SU-DHL-6 (cell line): ENCODE results near the gene TARS3.

Experiments
- H2AFZ ChIP-seq: fragments of 200-600 bp; sonication (generic); 2 replicates; pipeline ENCODE4 v1.6.1; 2014; ENCODE audit warnings: low read depth, mild to moderate bottlenecking, moderate library complexity, mixed read lengths, antibody characterized with exemption, low read length; ENCODE audit not compliant: severe bottlenecking
- H3F3A ChIP-seq: fragments of 200-600 bp; shearing (Covaris generic); 2 replicates; pipeline ENCODE4 v1.6.0; 2016; ENCODE audit warnings: antibody characterized with exemption, mild to moderate bottlenecking; ENCODE audit not compliant: insufficient read depth
- H3K27ac ChIP-seq: fragments of 200-600 bp; sonication (generic); 2 replicates; pipeline ENCODE4 v1.5.1; 2016; ENCODE audit warnings: low read depth, mild to moderate bottlenecking, low read length, moderate library complexity, mixed read lengths
- H3K27me3 ChIP-seq: fragments of 200-600 bp; sonication (generic), shearing (Covaris generic); 2 replicates; pipeline ENCODE4 v1.6.0; 2014; ENCODE audit warnings: mild to moderate bottlenecking, low read length
- H3K36me3 ChIP-seq: fragments of 200-600 bp; sonication (generic); 2 replicates; pipeline ENCODE4 v1.6.1; 2014; ENCODE audit warnings: mild to moderate bottlenecking, low read length, mixed read lengths
- H3K4me2 ChIP-seq: fragments of 300-600, 200-600 bp; shearing (Covaris generic), sonication (generic); 2 replicates; pipeline ENCODE4 v1.6.0; 2014; ENCODE audit warnings: low read length, low read depth, mild to moderate bottlenecking; ENCODE audit not compliant: poor library complexity, severe bottlenecking
- H3K4me3 ChIP-seq: fragments of 200-600 bp; sonication (generic); 2 replicates; pipeline ENCODE4 v1.5.1; 2014; ENCODE audit warnings: antibody characterized with exemption, low read length, mild to moderate bottlenecking, mixed read lengths; ENCODE audit not compliant: insufficient read depth, poor library complexity, severe bottlenecking
- H3K79me2 ChIP-seq: fragments of 200-600 bp; sonication (generic); 2 replicates; pipeline ENCODE4 v1.6.1; 2014; ENCODE audit warnings: mild to moderate bottlenecking, low read length, moderate library complexity; ENCODE audit not compliant: insufficient read depth
- H3K9ac ChIP-seq: fragments of 200-600 bp; sonication (generic); 2 replicates; pipeline ENCODE4 v1.7.0; 2014; ENCODE audit warnings: mild to moderate bottlenecking, low read length
- H3K9me2 ChIP-seq: fragments of 200-600 bp; sonication (generic); replicated peaks from 2 replicates; pipeline ENCODE4 v1.6.1; 2014; ENCODE audit warnings: low read length; ENCODE audit not compliant: insufficient read depth
- H3K9me3 ChIP-seq: fragments of 200-600 bp; sonication (generic); 2 replicates; pipeline ENCODE4 v1.6.1; 2014; ENCODE audit warnings: low read length, mixed read lengths; ENCODE audit not compliant: insufficient read depth
- H4K20me1 ChIP-seq: fragments of 200-600 bp; sonication (generic); 2 replicates; pipeline ENCODE4 v1.6.1; 2014; ENCODE audit warnings: low read depth, mild to moderate bottlenecking, antibody characterized with exemption, low read length, moderate library complexity, mixed read lengths
- CTCF ChIP-seq: fragments of 200-600 bp; sonication (generic); IDR thresholded peaks from one replicate; pipeline ENCODE4 v1.5.1; 2017; ENCODE audit warnings: antibody characterized with exemption, mild to moderate bottlenecking, low read length, moderate library complexity; ENCODE audit not compliant: insufficient read depth, poor library complexity, severe bottlenecking
- EZH2phosphoT487 ChIP-seq: fragments of 200-600 bp; sonication (generic), shearing (Covaris generic); conservative IDR thresholded peaks from 2 replicates; pipeline ENCODE4 v1.6.1; 2018; ENCODE audit warnings: mild to moderate bottlenecking, antibody characterized with exemption, low read length, moderate library complexity, mixed read lengths

Gene TARS3

GRCh38 chr15:101718896-101719295, 5.4 kb downstream of the TARS3 start:
- Histone ChIP-seq H3K9me3 (no peaks in the 10 kb centered on the region), H4K20me1 (no peaks in the 10 kb centered on the region), H3K9me2 (no peaks in the 10 kb centered on the region), H3K4me3 (no peak overlapping the region), H3K79me2 (no peaks in the 10 kb centered on the region), H3F3A (peaks cover 9% of the 10 kb centered on the region; the same call in 1 of the 2 replicates), H2AFZ (no peak overlapping the region), H3K27ac (no peak overlapping the region), H3K27me3 (no peaks in the 10 kb centered on the region), H3K36me3 (no peaks in the 10 kb centered on the region), H3K9ac (no peak overlapping the region), H3K4me2 (no peak overlapping the region)
- TF ChIP-seq EZH2phosphoT487 (no peak), CTCF (no peak)

GRCh38 chr15:101712078-101712477, 12.2 kb downstream of the TARS3 start:
- Histone ChIP-seq H3K9me3 (no peaks in the 10 kb centered on the region), H3K4me3 (no peak overlapping the region), H3K27me3 (no peaks in the 10 kb centered on the region), H3K27ac (no peak overlapping the region), H3K9ac (no peak overlapping the region), H3K79me2 (no peaks in the 10 kb centered on the region), H3K9me2 (no peaks in the 10 kb centered on the region), H3K36me3 (no peaks in the 10 kb centered on the region), H4K20me1 (no peaks in the 10 kb centered on the region), H3K4me2 (no peak overlapping the region), H3F3A (no peaks in the 10 kb centered on the region), H2AFZ (no peak overlapping the region)
- TF ChIP-seq CTCF (no peak), EZH2phosphoT487 (no peak)

- Histone ChIP-seq H2AFZ (no peak overlapping the region), H3K9me2 (no peaks in the 10 kb centered on the region), H3K27me3 (no peaks in the 10 kb centered on the region), H3K9ac (no peak overlapping the region), H3K4me3 (no peak overlapping the region), H3F3A (no peaks in the 10 kb centered on the region), H4K20me1 (no peaks in the 10 kb centered on the region), H3K79me2 (no peaks in the 10 kb centered on the region), H3K27ac (no peak overlapping the region), H3K9me3 (no peaks in the 10 kb centered on the region), H3K4me2 (no peak overlapping the region), H3K36me3 (no peaks in the 10 kb centered on the region)
- TF ChIP-seq EZH2phosphoT487 (no peak), CTCF (no peak)
Observed at GRCh38 chr15:101710806-101711205, 13.5 kb downstream of the TARS3 start.
